Activated T-cell treated with anti-CD3 and anti-CD28 coated beads for 4 hours (primary cell): ENCODE results near the gene PDXP.

Source experiments
- DNase-seq: peaks from one replicate; pipeline ENCODE4 v3.0.0-alpha.2; 2020

PDXP gene

GRCh38 chr22:37629928-37630327, 28.6 kb upstream of the PDXP start:
- DNase-seq, result no peak

GRCh38 chr22:37630839-37631435, 27.6 kb upstream of the PDXP start:
- no peak for DNase-seq

GRCh38 chr22:37631448-37632173, 26.9 kb upstream of the PDXP start:
- no peak for DNase-seq

- DNase-seq, result no peak
These were observed 26.1 kb upstream of the PDXP start for GRCh38 chr22:37632174-37633088.

GRCh38 chr22:37633089-37633624, 25.4 kb upstream of the PDXP start:
- DNase-seq, result no peak

GRCh38 chr22:37633625-37634416, 24.7 kb upstream of the PDXP start:
- DNase-seq, result no peak

- no peak for DNase-seq
These were observed 24.1 kb upstream of the PDXP start for GRCh38 chr22:37634417-37634924.

- DNase-seq, result no peak
These were observed 23.4 kb upstream of the PDXP start for GRCh38 chr22:37635157-37635556.

- DNase-seq, result no peak
These were observed 22.2 kb upstream of the PDXP start for GRCh38 chr22:37636186-37636948.

- DNase-seq, result no peak
These were observed 21.6 kb upstream of the PDXP start for GRCh38 chr22:37636949-37637273.

GRCh38 chr22:37638391-37639069, 20.0 kb upstream of the PDXP start:
- no peak for DNase-seq

GRCh38 chr22:37639070-37639760, 19.3 kb upstream of the PDXP start, which contains the start of gene SH3BP1:
Gene SH3BP1, plus strand, starts transcription at chr22:37639669. Its CDS starts 119 bp downstream, at chr22:37639788.
- peak; percentile 43 for DNase-seq

- DNase-seq, result no peak
These were observed 18.5 kb upstream of the PDXP start for GRCh38 chr22:37639771-37640590.

GRCh38 chr22:37640591-37641560, 17.6 kb upstream of the PDXP start:
- no peak for DNase-seq

GRCh38 chr22:37641561-37641949, 17.0 kb upstream of the PDXP start:
- DNase-seq, result no peak

- DNase-seq, result peak; percentile 88
These were observed 15.2 kb upstream of the PDXP start for GRCh38 chr22:37643225-37643847.

- DNase-seq, result no peak
These were observed 11.2 kb upstream of the PDXP start for GRCh38 chr22:37647317-37647716.

- DNase-seq, result no peak
These were observed 10.6 kb upstream of the PDXP start for GRCh38 chr22:37647928-37648327.
